Measurements from ENCODE around the gene LRRC36. TPM values are rescaled to one million over a fixed set of nuclear protein-coding genes. Genes with fewer than 3 reads are reported as not detected.
A peak's percentile ranks its signal among the peaks of the same experiment; 100 is the strongest.
"Not testable (repeated sequence)": the region's sequence is repeated elsewhere in the genome, so short reads cannot be mapped to it uniquely, and the experiment has no call there.

LRRC36 gene
- total and polyA plus RNA-seq, 3 experiments from 2014 or later = 0.28 to 0.31 TPM; not detected in 1

GRCh38 chr16:67357561-67357960, 30.9 kb downstream of the LRRC36 start:
- H3K27me3 ChIP-seq (ENCODE audit: insufficient read depth, low read length, poor library complexity, severe bottlenecking) = no peaks in the 10 kb centered on the region
- no peak for DNase-seq
- H3K4me1 ChIP-seq (ENCODE audit: insufficient read depth, low read length) = no peaks in the 10 kb centered on the region
- no peak overlapping the region for H3K4me3 Mint-ChIP-seq
- H3K36me3 Mint-ChIP-seq = no peaks in the 10 kb centered on the region
- H3K9me3 Mint-ChIP-seq = no peaks in the 10 kb centered on the region
- no peaks in the 10 kb centered on the region for H3K36me3 ChIP-seq (ENCODE audit: insufficient read depth, low read length)
- H3K27me3 Mint-ChIP-seq = peaks cover 5 to 36% of the 10 kb centered on the region in 2 donors
- H3K27ac ChIP-seq (ENCODE audit: low read depth, low read length) = no peak overlapping the region
- no peak overlapping the region for H3K4me3 ChIP-seq (ENCODE audit: low read length)
- no peaks in the 10 kb centered on the region for H3K9me3 ChIP-seq (ENCODE audit: low read length)
- POLR2A ChIA-PET = no interaction called here
- CTCF ChIA-PET = no interaction called here
- H3K27ac Mint-ChIP-seq = no peak overlapping the region
- H3K4me1 Mint-ChIP-seq = no peaks in the 10 kb centered on the region

DNA sequence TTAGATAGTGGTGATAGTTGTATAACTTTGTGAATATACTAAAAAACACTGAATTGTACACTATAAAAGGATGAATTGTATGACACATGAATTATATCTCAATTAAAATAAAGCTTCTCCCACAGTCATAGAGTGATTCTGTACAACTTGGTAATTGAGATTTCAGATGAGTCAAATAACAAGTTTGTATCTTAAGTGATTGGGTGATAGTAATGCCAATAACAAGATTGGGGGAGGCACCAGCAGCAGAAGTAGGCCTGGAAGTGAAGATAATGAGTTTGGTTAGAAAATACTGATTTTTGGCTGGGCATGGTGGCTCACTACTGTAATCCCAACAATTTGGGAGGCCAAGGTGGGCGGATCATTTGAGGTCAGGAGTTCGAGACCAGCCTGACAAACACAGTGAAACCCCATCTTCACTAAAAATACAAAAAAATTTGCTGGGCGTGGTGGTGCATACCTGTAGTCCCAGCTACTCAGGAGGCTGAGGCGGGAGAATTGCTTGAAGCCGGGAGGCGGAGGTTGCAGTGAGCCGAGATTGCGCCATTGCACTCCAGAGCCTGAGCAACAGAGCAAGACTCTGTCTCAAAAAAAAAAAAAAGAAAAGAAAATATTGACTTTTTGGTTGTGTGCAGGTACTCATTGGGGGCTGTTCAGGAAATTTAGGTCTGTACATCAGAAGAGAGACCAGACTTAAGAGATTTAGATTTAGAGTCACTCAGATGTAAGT, 33.1 kb downstream of the LRRC36 start:
- POLR2A ChIA-PET; H3K4me1 Mint-ChIP-seq; H3K36me3 ChIP-seq (ENCODE audit: insufficient read depth, low read length); H3K27me3 ChIP-seq (ENCODE audit: insufficient read depth, low read length, poor library complexity, severe bottlenecking); H3K9me3 Mint-ChIP-seq; H3K4me3 Mint-ChIP-seq; H3K9me3 ChIP-seq (ENCODE audit: low read length); DNase-seq; H3K4me3 ChIP-seq (ENCODE audit: low read length); H3K36me3 Mint-ChIP-seq; H3K4me1 ChIP-seq (ENCODE audit: insufficient read depth, low read length); H3K27ac ChIP-seq (ENCODE audit: low read depth, low read length): not testable (repeated sequence)
- Mint-ChIP-seq H3K27me3 (peaks cover 5 to 35% of the 10 kb centered on the region in 2 donors), H3K27ac (peak overlapping the region in 1 of 8 donors; percentile 40)
- CTCF ChIA-PET = interaction anchor here (1.5 kb wide), 1 partner anchor 10 kb away, joined by 3 read pairs; no protein-coding TSS in a partner anchor

DNA sequence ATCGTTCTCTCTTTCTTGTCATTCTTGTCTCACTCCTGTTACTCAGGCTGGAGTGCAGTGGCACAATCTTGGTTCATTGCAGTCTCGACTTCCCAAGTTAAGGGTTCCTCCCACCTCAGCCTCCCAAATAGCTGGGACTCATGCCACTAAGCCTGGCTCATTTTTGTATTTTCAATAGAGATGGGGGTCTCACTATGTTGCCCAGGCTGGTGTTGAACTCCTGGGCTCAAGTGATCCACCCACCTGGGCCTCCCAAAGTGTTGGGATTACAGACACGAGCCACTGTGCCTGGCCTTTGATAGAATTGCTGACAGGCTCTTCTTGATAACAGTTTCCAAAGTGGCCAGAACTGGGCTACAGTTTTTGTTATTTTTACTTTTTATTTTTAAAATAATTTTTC, 34.4 kb downstream of the LRRC36 start:
- H3K36me3 Mint-ChIP-seq = no peaks in the 10 kb centered on the region
- no peak overlapping the region for H3K27ac Mint-ChIP-seq
- ChIA-PET POLR2A (no interaction called here), CTCF (interaction anchor here (1.5 kb wide), 1 partner anchor 12 kb away, joined by 3 read pairs; no protein-coding TSS in a partner anchor)
- Histone ChIP-seq H3K4me1 (ENCODE audit: insufficient read depth, low read length) (peaks cover 10% of the 10 kb centered on the region), H3K9me3 (ENCODE audit: low read length) (no peaks in the 10 kb centered on the region), H3K27ac (ENCODE audit: low read depth, low read length) (no peak overlapping the region), H3K36me3 (ENCODE audit: insufficient read depth, low read length) (no peaks in the 10 kb centered on the region), H3K27me3 (ENCODE audit: insufficient read depth, low read length, poor library complexity, severe bottlenecking) (no peaks in the 10 kb centered on the region), H3K4me3 (ENCODE audit: low read length) (no peak overlapping the region)
- peaks cover 5 to 27% of the 10 kb centered on the region in 2 donors for H3K27me3 Mint-ChIP-seq
- H3K4me1 Mint-ChIP-seq = peaks cover 5 to 7% (median 6%) of the 10 kb centered on the region in 3 donors
- H3K4me3 Mint-ChIP-seq = no peak overlapping the region
- no peaks in the 10 kb centered on the region for H3K9me3 Mint-ChIP-seq
- DNase-seq = no peak

GRCh38 chr16:67364600-67365235, 38.1 kb downstream of the LRRC36 start:
- Histone ChIP-seq H3K36me3 (ENCODE audit: insufficient read depth, low read length) (no peaks in the 10 kb centered on the region), H3K9me3 (ENCODE audit: low read length) (no peaks in the 10 kb centered on the region), H3K27ac (ENCODE audit: low read depth, low read length) (no peak overlapping the region), H3K27me3 (ENCODE audit: insufficient read depth, low read length, poor library complexity, severe bottlenecking) (no peaks in the 10 kb centered on the region), H3K4me3 (ENCODE audit: low read length) (no peak overlapping the region), H3K4me1 (ENCODE audit: insufficient read depth, low read length) (peaks cover 10% of the 10 kb centered on the region)
- POLR2A ChIA-PET = no interaction called here
- no peak overlapping the region for H3K4me3 Mint-ChIP-seq
- CTCF ChIA-PET = no interaction called here
- peak in 1 of 5 donors; percentile 0 for DNase-seq
- peak overlapping the region in 1 of 8 donors; percentile 15 for H3K27ac Mint-ChIP-seq
- no peaks in the 10 kb centered on the region for H3K9me3 Mint-ChIP-seq
- H3K27me3 Mint-ChIP-seq = peaks cover 5 to 9% of the 10 kb centered on the region in 2 donors
- H3K36me3 Mint-ChIP-seq = no peaks in the 10 kb centered on the region
- H3K4me1 Mint-ChIP-seq = peaks cover 5 to 7% (median 6%) of the 10 kb centered on the region in 3 donors

- DNase-seq = no peak
- Histone ChIP-seq H3K4me3 (ENCODE audit: low read length) (no peak overlapping the region), H3K27ac (ENCODE audit: low read depth, low read length) (no peak overlapping the region), H3K4me1 (ENCODE audit: insufficient read depth, low read length) (no peaks in the 10 kb centered on the region), H3K9me3 (ENCODE audit: low read length) (no peaks in the 10 kb centered on the region), H3K27me3 (ENCODE audit: insufficient read depth, low read length, poor library complexity, severe bottlenecking) (no peaks in the 10 kb centered on the region), H3K36me3 (ENCODE audit: insufficient read depth, low read length) (no peaks in the 10 kb centered on the region)
- peaks cover 0 to 11% of the 10 kb centered on the region in 2 donors for H3K27me3 Mint-ChIP-seq
- H3K4me3 Mint-ChIP-seq = no peak overlapping the region
- ChIA-PET POLR2A (no interaction called here), CTCF (no interaction called here)
- H3K36me3 Mint-ChIP-seq = peaks cover 0 to 1% (median 0%) of the 10 kb centered on the region in 3 donors
- no peaks in the 10 kb centered on the region for H3K4me1 Mint-ChIP-seq
- H3K9me3 Mint-ChIP-seq = no peaks in the 10 kb centered on the region
- H3K27ac Mint-ChIP-seq = no peak overlapping the region
These were observed 44.0 kb downstream of the LRRC36 start for GRCh38 chr16:67370661-67371060.

DNA sequence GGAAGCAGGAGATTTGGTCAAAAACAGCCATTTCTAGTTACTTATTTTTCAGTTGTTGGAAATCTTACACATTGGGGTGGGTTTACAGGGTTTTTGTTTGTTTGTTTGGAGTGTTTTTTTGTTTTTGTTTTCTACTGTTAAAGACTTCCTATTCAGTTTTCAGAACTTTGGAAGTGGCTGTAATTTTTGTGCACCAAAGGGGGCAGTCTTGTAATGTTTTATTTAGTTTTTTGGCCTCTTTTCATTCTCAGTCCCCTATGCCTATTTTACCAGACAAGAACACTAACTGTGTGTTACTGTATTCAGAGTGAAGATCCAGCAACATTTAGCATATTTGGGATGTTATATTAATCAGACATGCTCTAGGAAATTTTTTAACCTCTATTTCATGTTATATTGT, 46.0 kb downstream of the LRRC36 start:
- H3K4me1 ChIP-seq (ENCODE audit: insufficient read depth, low read length) = no peaks in the 10 kb centered on the region
- H3K4me3 ChIP-seq (ENCODE audit: low read length) = no peak overlapping the region
- no peaks in the 10 kb centered on the region for H3K4me1 Mint-ChIP-seq
- H3K4me3 Mint-ChIP-seq = no peak overlapping the region
- peaks cover 3 to 18% of the 10 kb centered on the region in 2 donors for H3K27me3 Mint-ChIP-seq
- H3K36me3 Mint-ChIP-seq = peaks cover 0 to 1% (median 0%) of the 10 kb centered on the region in 3 donors
- POLR2A ChIA-PET = no interaction called here
- DNase-seq = no peak
- no peaks in the 10 kb centered on the region for H3K36me3 ChIP-seq (ENCODE audit: insufficient read depth, low read length)
- H3K27ac ChIP-seq (ENCODE audit: low read depth, low read length) = no peak overlapping the region
- no peak overlapping the region for H3K27ac Mint-ChIP-seq
- no peaks in the 10 kb centered on the region for H3K9me3 Mint-ChIP-seq
- H3K9me3 ChIP-seq (ENCODE audit: low read length) = no peaks in the 10 kb centered on the region
- CTCF ChIA-PET = no interaction called here
- no peaks in the 10 kb centered on the region for H3K27me3 ChIP-seq (ENCODE audit: insufficient read depth, low read length, poor library complexity, severe bottlenecking)

DNA sequence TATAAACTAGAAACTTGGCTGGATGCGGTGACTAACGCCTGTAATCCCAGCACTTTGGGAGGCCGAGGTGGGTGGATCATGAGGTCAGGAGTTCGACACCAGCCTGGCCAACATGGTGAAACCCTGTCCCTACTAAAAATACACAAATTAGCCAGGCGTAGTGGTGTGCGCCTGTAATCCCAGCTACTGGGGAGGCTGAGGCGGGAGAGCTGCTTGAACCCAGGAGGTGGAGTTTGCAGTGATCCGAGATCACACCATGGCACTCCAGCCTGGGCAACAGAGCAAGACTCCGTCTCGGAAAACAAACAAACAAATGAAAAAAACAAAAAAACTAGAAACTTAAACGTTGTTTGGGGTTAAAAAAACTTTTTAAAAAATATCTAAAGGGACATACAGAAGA, 49.4 kb downstream of the LRRC36 start:
- H3K36me3 Mint-ChIP-seq; H3K4me3 Mint-ChIP-seq; H3K9me3 Mint-ChIP-seq; H3K4me3 ChIP-seq (ENCODE audit: low read length); CTCF ChIA-PET; POLR2A ChIA-PET; H3K27ac Mint-ChIP-seq; H3K27ac ChIP-seq (ENCODE audit: low read depth, low read length); H3K9me3 ChIP-seq (ENCODE audit: low read length); H3K36me3 ChIP-seq (ENCODE audit: insufficient read depth, low read length); H3K27me3 ChIP-seq (ENCODE audit: insufficient read depth, low read length, poor library complexity, severe bottlenecking); H3K4me1 ChIP-seq (ENCODE audit: insufficient read depth, low read length); H3K4me1 Mint-ChIP-seq; DNase-seq: not testable (repeated sequence)
- H3K27me3 Mint-ChIP-seq = peaks cover 3 to 27% of the 10 kb centered on the region in 2 donors

DNA sequence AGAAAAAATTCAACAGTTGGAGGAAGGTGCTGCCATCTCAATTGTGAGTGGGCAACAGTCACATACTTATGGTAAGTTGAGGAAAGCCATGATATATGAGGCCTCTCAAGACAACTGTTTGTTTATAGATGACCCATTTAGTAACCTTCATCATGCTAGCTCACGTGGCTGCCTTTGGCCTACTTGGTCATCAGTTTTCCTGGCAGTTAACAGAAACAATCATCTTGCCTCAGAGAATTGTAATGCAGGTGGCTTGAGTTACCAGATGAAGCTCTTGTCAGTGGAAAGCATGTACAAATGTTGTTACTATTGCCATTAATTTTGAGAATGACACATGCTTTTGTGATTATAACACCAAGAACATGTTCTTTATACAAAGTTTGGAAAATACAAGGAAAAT, 52.0 kb downstream of the LRRC36 start:
- H3K27me3 Mint-ChIP-seq = peaks cover 3 to 24% of the 10 kb centered on the region in 2 donors
- Histone ChIP-seq H3K27me3 (ENCODE audit: insufficient read depth, low read length, poor library complexity, severe bottlenecking) (no peaks in the 10 kb centered on the region), H3K9me3 (ENCODE audit: low read length) (no peaks in the 10 kb centered on the region), H3K4me3 (ENCODE audit: low read length) (no peak overlapping the region), H3K4me1 (ENCODE audit: insufficient read depth, low read length) (no peaks in the 10 kb centered on the region), H3K27ac (ENCODE audit: low read depth, low read length) (no peak overlapping the region), H3K36me3 (ENCODE audit: insufficient read depth, low read length) (no peaks in the 10 kb centered on the region)
- ChIA-PET POLR2A (no interaction called here), CTCF (no interaction called here)
- no peak for DNase-seq
- no peak overlapping the region for H3K27ac Mint-ChIP-seq
- H3K9me3 Mint-ChIP-seq = no peaks in the 10 kb centered on the region
- no peaks in the 10 kb centered on the region for H3K4me1 Mint-ChIP-seq
- H3K36me3 Mint-ChIP-seq = no peaks in the 10 kb centered on the region
- no peak overlapping the region for H3K4me3 Mint-ChIP-seq
